Uterus (tissue), 2 donors: ENCODE results near the gene ESYT1.

Experiments used
- CTCF ChIP-seq, 4 experiments: fragments of 200-600 bp in 2 of 4; fragments of 450-650 bp in 2 of 4; sonication (generic) in 2 of 4; IDR thresholded peaks; one replicate each; pipeline ENCODE4 v1.5.1; 2016 to 2019; ENCODE audit warnings: antibody characterized with exemption in 4 of 4, mild to moderate bottlenecking in 2 of 4, moderate library complexity in 1 of 4
- POLR2A ChIP-seq, 2 donors: fragments of 450-650 bp; IDR thresholded peaks; one replicate each; pipeline ENCODE4 v1.6.1; 2016; ENCODE audit warnings: antibody characterized with exemption in 2 of 2, mild to moderate bottlenecking in 1 of 2, moderate library complexity in 1 of 2

DNA sequence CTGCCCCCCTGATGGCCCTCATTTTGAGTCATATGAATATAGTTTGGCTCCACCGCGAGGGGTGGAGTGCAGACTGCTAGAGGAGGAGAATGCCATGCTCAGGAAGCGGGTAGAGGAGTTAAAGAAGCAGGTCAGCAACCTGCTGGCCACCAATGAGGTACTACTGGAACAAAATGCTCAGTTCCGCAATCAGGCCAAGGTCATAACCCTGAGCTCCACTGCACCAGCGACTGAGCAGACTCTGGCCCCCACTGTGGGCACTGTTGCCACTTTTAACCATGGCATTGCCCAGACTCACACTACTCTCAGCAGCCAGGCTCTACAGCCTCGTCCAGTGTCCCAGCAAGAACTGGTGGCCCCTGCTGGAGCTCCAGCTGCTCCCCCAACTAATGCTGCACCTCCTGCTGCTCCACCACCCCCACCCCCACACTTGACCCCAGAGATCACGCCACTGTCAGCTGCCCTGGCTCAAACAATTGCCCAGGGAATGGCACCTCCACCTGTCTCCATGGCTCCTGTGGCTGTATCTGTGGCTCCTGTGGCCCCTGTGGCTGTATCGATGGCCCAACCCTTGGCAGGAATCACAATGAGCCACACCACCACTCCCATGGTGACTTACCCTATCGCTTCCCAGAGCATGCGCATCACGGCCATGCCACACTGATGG is 6.7 kb upstream of the ESYT1 start:
- TF ChIP-seq CTCF (IDR thresholded peaks at IDR 0.05) (no peak), POLR2A (IDR thresholded peaks at IDR 0.05) (no peak)
